ENCODE measurements around the gene DOCK2.

DNA sequence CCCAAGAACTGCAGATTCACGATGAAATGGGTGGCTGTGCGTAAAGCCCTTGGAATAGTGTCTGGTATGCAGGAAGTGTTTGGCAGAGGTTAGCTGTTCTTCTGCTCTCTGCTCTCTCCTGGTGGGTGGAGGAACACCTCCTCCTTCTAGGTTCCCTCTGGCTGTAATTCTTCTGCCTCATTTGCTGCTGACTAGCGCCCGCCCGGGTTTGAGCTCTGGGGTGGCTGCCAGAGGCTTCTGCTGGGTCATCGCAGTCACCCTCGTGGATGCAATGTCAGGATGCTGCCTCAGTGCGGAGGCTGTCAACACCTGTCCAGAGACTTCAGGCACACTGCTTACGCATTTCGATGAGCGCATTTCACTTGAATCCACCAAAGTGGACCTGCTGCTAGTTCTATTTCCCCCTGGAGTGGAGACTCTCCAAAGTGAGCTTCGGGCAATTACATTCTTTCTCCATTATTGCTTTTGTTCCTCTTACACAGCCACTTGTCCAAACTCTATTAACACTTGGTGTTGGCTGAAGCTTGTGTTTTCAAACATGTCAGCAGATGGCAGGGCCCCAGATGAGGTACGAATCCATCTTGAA lies 11.7 kb downstream of the DOCK2 start:
- TF ChIP-seq, protein P1, sequence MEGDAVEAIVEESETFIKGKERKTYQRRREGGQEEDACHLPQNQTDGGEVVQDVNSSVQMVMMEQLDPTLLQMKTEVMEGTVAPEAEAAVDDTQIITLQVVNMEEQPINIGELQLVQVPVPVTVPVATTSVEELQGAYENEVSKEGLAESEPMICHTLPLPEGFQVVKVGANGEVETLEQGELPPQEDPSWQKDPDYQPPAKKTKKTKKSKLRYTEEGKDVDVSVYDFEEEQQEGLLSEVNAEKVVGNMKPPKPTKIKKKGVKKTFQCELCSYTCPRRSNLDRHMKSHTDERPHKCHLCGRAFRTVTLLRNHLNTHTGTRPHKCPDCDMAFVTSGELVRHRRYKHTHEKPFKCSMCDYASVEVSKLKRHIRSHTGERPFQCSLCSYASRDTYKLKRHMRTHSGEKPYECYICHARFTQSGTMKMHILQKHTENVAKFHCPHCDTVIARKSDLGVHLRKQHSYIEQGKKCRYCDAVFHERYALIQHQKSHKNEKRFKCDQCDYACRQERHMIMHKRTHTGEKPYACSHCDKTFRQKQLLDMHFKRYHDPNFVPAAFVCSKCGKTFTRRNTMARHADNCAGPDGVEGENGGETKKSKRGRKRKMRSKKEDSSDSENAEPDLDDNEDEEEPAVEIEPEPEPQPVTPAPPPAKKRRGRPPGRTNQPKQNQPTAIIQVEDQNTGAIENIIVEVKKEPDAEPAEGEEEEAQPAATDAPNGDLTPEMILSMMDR (IDR thresholded peaks at IDR 0.05) = no peak
- TF ChIP-seq POLR2AphosphoS5 (IDR thresholded peaks at IDR 0.05) = no peak
- TF ChIP-seq POLR2A (IDR thresholded peaks at IDR 0.05) = no peak
